HL-60 (cell line): ENCODE data around the gene CDKN2B-AS1.

ENCODE experiments used
- DNase-seq, 2 experiments: peaks; one replicate each; pipeline ENCODE4 v3.0.0-alpha.2; 2010 to 2020; ENCODE audit warnings: low read depth in 1 of 2, low spot score in 1 of 2
- H3K27ac ChIP-seq: fragments of 250-450 bp; sonication (Bioruptor Pico); replicated peaks from 2 replicates; pipeline ENCODE4 v1.5.1; 2020; ENCODE audit warnings: mild to moderate bottlenecking, moderate library complexity
- H3K27me3 ChIP-seq: fragments of 250-450 bp; sonication (Bioruptor Pico); 2 replicates; pipeline ENCODE4 v1.5.1; 2021; ENCODE audit warnings: mild to moderate bottlenecking, moderate library complexity; ENCODE audit not compliant: insufficient read depth, poor library complexity, severe bottlenecking
- H3K4me3 ChIP-seq: replicated peaks from 2 replicates; pipeline ENCODE4 v1.5.1; 2011; ENCODE audit warnings: mild to moderate bottlenecking, control low read depth, low read length; ENCODE audit not compliant: insufficient read depth
- GABPA ChIP-seq: IDR thresholded peaks from 2 replicates; pipeline ENCODE4 v1.6.1; 2012; ENCODE audit warnings: low read depth
- POLR2AphosphoS5 ChIP-seq: IDR thresholded peaks from 2 replicates; pipeline ENCODE4 v1.6.1; 2012; ENCODE audit warnings: low read depth
- SPI1 ChIP-seq: IDR thresholded peaks from 2 replicates; pipeline ENCODE4 v1.6.1; 2012; ENCODE audit warnings: low read depth, mild to moderate bottlenecking, borderline replicate concordance
- TF ChIP-seq, protein P1 (sequence below): IDR thresholded peaks from 2 replicates; pipeline ENCODE4 v1.6.1; 2012; ENCODE audit warnings: low read depth; ENCODE audit not compliant: insufficient replicate concordance
- TF ChIP-seq, protein P2 (sequence below): IDR thresholded peaks from one replicate; pipeline ENCODE4 v1.5.1; 2011; ENCODE audit warnings: low read length, control low read depth, inconsistent platforms; ENCODE audit not compliant: insufficient read depth

The CDKN2B-AS1 gene

DNA sequence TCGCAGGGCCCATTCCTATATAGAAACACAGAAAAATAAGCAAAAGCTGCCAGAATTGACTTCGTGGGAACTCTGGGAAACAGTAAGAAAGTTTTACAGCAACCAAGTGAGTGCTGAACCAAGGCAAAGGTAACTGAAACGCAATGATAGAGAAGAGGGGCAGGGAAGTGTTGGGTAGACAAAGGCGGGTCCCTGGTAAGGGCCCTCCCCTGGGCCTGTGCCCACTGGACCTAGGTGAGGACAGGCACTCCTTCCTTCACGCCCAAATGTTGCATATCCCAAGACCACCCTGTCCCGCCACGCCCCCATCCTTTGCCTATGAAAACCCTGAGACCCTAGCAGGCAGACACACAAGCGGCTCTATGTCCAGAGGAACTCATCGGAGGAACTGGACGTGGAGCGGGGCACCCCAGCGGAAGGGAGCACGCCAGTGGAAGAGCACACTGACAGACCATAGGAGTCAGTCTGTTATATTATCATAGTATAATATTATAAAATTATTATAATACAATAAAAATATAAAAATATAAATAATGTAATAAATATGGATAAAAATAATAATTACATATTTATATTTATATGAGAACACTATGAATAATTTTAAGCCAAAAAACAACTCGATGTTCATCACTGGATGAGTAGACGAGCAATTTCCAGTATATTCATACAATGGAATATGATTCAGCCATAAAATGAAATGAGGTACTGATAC is 28.3 kb upstream of the CDKN2B-AS1 start:
- TF ChIP-seq SPI1 (no peak), GABPA (no peak), POLR2AphosphoS5 (no peak)
- TF ChIP-seq, protein P1, sequence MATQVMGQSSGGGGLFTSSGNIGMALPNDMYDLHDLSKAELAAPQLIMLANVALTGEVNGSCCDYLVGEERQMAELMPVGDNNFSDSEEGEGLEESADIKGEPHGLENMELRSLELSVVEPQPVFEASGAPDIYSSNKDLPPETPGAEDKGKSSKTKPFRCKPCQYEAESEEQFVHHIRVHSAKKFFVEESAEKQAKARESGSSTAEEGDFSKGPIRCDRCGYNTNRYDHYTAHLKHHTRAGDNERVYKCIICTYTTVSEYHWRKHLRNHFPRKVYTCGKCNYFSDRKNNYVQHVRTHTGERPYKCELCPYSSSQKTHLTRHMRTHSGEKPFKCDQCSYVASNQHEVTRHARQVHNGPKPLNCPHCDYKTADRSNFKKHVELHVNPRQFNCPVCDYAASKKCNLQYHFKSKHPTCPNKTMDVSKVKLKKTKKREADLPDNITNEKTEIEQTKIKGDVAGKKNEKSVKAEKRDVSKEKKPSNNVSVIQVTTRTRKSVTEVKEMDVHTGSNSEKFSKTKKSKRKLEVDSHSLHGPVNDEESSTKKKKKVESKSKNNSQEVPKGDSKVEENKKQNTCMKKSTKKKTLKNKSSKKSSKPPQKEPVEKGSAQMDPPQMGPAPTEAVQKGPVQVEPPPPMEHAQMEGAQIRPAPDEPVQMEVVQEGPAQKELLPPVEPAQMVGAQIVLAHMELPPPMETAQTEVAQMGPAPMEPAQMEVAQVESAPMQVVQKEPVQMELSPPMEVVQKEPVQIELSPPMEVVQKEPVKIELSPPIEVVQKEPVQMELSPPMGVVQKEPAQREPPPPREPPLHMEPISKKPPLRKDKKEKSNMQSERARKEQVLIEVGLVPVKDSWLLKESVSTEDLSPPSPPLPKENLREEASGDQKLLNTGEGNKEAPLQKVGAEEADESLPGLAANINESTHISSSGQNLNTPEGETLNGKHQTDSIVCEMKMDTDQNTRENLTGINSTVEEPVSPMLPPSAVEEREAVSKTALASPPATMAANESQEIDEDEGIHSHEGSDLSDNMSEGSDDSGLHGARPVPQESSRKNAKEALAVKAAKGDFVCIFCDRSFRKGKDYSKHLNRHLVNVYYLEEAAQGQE: no peak
- TF ChIP-seq, protein P2, sequence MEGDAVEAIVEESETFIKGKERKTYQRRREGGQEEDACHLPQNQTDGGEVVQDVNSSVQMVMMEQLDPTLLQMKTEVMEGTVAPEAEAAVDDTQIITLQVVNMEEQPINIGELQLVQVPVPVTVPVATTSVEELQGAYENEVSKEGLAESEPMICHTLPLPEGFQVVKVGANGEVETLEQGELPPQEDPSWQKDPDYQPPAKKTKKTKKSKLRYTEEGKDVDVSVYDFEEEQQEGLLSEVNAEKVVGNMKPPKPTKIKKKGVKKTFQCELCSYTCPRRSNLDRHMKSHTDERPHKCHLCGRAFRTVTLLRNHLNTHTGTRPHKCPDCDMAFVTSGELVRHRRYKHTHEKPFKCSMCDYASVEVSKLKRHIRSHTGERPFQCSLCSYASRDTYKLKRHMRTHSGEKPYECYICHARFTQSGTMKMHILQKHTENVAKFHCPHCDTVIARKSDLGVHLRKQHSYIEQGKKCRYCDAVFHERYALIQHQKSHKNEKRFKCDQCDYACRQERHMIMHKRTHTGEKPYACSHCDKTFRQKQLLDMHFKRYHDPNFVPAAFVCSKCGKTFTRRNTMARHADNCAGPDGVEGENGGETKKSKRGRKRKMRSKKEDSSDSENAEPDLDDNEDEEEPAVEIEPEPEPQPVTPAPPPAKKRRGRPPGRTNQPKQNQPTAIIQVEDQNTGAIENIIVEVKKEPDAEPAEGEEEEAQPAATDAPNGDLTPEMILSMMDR: no peak
- H3K27me3 ChIP-seq: no peaks in the 10 kb centered on the region
- H3K27ac ChIP-seq: no peak overlapping the region
- DNase-seq: no peak
- no peak overlapping the region for H3K4me3 ChIP-seq

DNA sequence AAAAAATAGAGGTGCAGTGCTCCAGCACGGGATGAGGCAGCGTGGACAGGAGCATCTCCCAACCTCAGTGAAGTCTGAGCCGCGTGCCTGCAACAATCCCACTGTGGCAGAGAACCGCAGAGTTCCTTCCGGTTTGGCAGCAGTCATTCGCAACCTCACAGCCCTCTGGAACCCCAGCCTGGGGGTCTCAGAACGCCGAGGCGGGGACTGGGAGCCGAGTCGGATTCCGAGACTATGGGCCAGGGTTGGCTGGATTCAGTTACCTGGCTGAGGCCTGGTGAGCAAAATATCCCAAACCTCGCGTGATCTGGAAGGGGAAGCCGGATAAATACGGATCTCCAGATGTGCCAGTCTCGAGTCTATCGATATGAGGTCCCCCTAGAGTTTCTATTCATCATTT is 27.4 kb upstream of the CDKN2B-AS1 start:
- Histone ChIP-seq H3K4me3 (no peak overlapping the region), H3K27me3 (no peaks in the 10 kb centered on the region), H3K27ac (no peak overlapping the region)
- no peak for DNase-seq
- TF ChIP-seq SPI1 (no peak), POLR2AphosphoS5 (peak; percentile 42; the same call in 1 of the 2 replicates)

DNA sequence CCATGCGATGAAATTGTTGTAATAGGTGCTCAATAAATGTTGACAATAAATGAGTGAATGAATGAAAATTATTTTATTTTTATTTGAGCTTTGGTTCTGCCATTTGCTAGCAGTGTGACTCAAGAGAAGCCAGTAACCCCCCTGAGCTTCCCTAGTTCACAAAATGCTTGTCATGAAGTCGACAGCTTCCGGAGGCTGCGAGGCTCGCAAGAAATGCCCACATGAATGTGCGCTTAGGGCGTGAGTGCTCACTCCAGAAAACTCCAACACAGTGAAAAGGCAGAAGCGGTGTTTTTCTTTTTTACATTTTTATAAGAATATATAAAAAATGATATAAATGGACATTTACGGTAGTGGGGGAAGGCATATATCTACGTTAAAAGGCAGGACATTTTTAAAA is 26.9 kb upstream of the CDKN2B-AS1 start:
- Histone ChIP-seq H3K4me3 (no peak overlapping the region), H3K27ac (no peak overlapping the region), H3K27me3 (no peaks in the 10 kb centered on the region)
- DNase-seq: no peak
- TF ChIP-seq, protein P2: no peak
- TF ChIP-seq SPI1: no peak

DNA sequence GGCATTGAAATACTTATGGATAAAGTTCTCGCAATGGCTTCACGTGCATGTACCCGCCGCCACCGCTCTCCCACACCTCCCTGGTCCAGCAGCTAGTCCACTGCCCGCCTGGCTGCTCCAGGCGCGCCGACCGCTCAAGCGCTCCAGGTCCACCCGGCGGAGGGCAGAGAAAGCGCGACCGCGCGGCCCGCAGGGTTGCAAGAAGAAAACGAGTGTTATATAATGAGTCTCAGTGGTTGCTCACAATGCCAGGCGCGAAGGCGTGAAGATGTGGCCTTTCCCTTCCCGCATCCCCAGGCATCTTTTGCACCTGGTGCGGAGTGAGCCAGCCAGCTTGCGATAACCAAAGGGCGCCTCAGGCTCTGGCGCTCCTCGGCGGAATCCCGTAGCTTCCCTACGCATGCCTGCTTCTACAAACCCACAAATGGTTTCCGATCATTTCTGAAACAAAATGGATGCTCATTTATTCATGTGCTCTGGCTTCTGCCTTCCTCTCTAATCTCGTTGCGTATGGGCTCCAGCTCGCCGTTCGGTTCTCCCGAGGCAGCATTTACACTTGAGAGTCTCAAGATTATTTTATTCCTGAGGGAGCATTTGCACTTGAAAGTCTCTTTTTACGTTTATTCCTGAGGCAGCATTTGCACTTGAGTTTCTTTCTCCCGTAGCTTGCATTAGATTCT is 26.1 kb upstream of the CDKN2B-AS1 start:
- Histone ChIP-seq H3K4me3 (no peak overlapping the region), H3K27me3 (no peaks in the 10 kb centered on the region), H3K27ac (no peak overlapping the region)
- no peak for TF ChIP-seq GABPA
- TF ChIP-seq SPI1: no peak
- TF ChIP-seq, protein P2: no peak
- TF ChIP-seq POLR2AphosphoS5: no peak; the same call in 1 of the 2 replicates
- TF ChIP-seq, protein P1: no peak
- DNase-seq: no peak
